Uterus (tissue), 2 donors: ENCODE measurements around the gene APOBEC3H.

Source experiments
- CTCF ChIP-seq, 4 experiments: fragments of 200-600 bp in 2 of 4; fragments of 450-650 bp in 2 of 4; sonication (generic) in 2 of 4; IDR thresholded peaks; one replicate each; pipeline ENCODE4 v1.5.1; 2016 to 2019; ENCODE audit warnings: antibody characterized with exemption in 4 of 4, mild to moderate bottlenecking in 2 of 4, moderate library complexity in 1 of 4
- POLR2A ChIP-seq, 2 donors: fragments of 450-650 bp; IDR thresholded peaks; one replicate each; pipeline ENCODE4 v1.6.1; 2016; ENCODE audit warnings: antibody characterized with exemption in 2 of 2, mild to moderate bottlenecking in 1 of 2, moderate library complexity in 1 of 2

GRCh38 chr22:39153220-39153717 lies 56.2 kb downstream of the APOBEC3H start:
- no peak for TF ChIP-seq CTCF (IDR thresholded peaks at IDR 0.05)
- TF ChIP-seq POLR2A (IDR thresholded peaks at IDR 0.05): no peak
